HepG2 (cell line): ENCODE data around the gene EPN3. TPM values are rescaled to one million over a fixed set of nuclear protein-coding genes. Genes with fewer than 3 reads are reported as not detected.

Source experiments
- ATAC-seq: fragments of 200-7000 bp; cut with Tn5 transposase; 3 replicates; pipeline ENCODE4 v1.9.1; 2020; ENCODE audit warnings: mild to moderate bottlenecking, moderate library complexity
- BruUV-seq: library from RNA; stranded (reverse); fragments of 400-500 nt; replicated peaks from 2 replicates; lab custom pipeline; 2021; lab: Mats Ljungman, UMichigan
- CTCF ChIA-PET: fragments of 300-600 bp; formaldehyde crosslinking; extraction: SDS; loops from one replicate; lab custom pipeline; 2021; ENCODE audit warnings: low total read pairs, inconsistent platforms, low intra/inter-chr PET ratio; lab: Yijun Ruan, JAX
- POLR2A ChIA-PET: fragments of 350-600 bp; sonication (Branson Sonifier 250); formaldehyde crosslinking; loops from one replicate; lab custom pipeline; 2020; ENCODE audit warnings: antibody characterized with exemption, inconsistent platforms; lab: Yijun Ruan, JAX
- DNase-seq: peaks from one replicate; pipeline ENCODE4 v3.0.0-alpha.2; 2015; ENCODE audit warnings: low spot score
- FAIRE-seq: peaks from 3 replicates; lab custom pipeline; 2011; peaks lifted over from hg19 to GRCh38; lab: Jason Lieb, UNC
- H2AFZ ChIP-seq: one replicate; pipeline ENCODE4 v1.6.1; 2011; ENCODE audit warnings: low read length, inconsistent platforms
- H3K27ac ChIP-seq: fragments of 300-600 bp; 3 replicates; pipeline ENCODE4 v1.8.0; 2011; ENCODE audit warnings: mixed run types, mild to moderate bottlenecking, mixed read lengths, low read length, inconsistent platforms; ENCODE audit not compliant: insufficient read depth; ENCODE audit errors: extremely low read length
- H3K27me3 ChIP-seq, 2 experiments: fragments of 200-600 bp in 1 of 2; 2 replicates in 1 of 2; 3 replicates in 1 of 2; pipeline versions ENCODE4 v1.6.0 to v1.8.0; 2011; ENCODE audit warnings: low read length in 2 of 2, mild to moderate bottlenecking in 2 of 2, moderate library complexity in 2 of 2, inconsistent platforms in 1 of 2; ENCODE audit not compliant: insufficient read depth in 2 of 2, control insufficient read depth in 1 of 2
- H3K36me3 ChIP-seq, 2 experiments: fragments of 200-600 bp in 1 of 2; replicated peaks in 1 of 2; 2 replicates in 1 of 2; 3 replicates in 1 of 2; pipeline versions ENCODE4 v1.5.1 to v1.8.0; 2011; ENCODE audit warnings: low read length in 2 of 2, inconsistent platforms in 1 of 2; ENCODE audit not compliant: insufficient read depth in 2 of 2, control insufficient read depth in 1 of 2
- H3K4me1 ChIP-seq: 2 replicates; pipeline ENCODE4 v1.5.1; 2012; ENCODE audit warnings: low read length, inconsistent platforms; ENCODE audit not compliant: insufficient read depth
- H3K4me2 ChIP-seq: 2 replicates; pipeline ENCODE4 v1.6.0; 2011; ENCODE audit warnings: low read depth, low read length, inconsistent platforms
- H3K4me3 ChIP-seq, 3 experiments: fragments of 200-600 bp in 1 of 3; sonication (generic), shearing (Covaris generic) in 1 of 3; replicated peaks in 1 of 3; 2 replicates each; pipeline ENCODE4 v1.5.1; 2011 to 2016; ENCODE audit warnings: low read length in 3 of 3, inconsistent platforms in 2 of 3, low read depth in 2 of 3, mild to moderate bottlenecking in 2 of 3, control low read depth in 1 of 3, mixed read lengths in 1 of 3; ENCODE audit not compliant: insufficient read depth in 1 of 3
- H3K79me2 ChIP-seq: one replicate; pipeline ENCODE4 v1.6.1; 2011; ENCODE audit warnings: low read length, inconsistent platforms; ENCODE audit not compliant: insufficient read depth
- H3K9ac ChIP-seq: 2 replicates; pipeline ENCODE4 v1.6.0; 2011; ENCODE audit warnings: mild to moderate bottlenecking, low read depth, low read length, inconsistent platforms; ENCODE audit not compliant: insufficient read depth
- H3K9me3 ChIP-seq: 2 replicates; pipeline ENCODE4 v1.5.1; 2012; ENCODE audit warnings: mild to moderate bottlenecking, low read length
- H4K20me1 ChIP-seq: 2 replicates; pipeline ENCODE4 v1.6.0; 2011; ENCODE audit warnings: inconsistent platforms, mild to moderate bottlenecking, low read length, moderate library complexity; ENCODE audit not compliant: insufficient read depth
- AGO1 ChIP-seq: fragments of 200-400 bp; formaldehyde crosslinking; IDR thresholded peaks from 2 replicates; pipeline ENCODE4 v1.6.1; 2017; ENCODE audit warnings: mild to moderate bottlenecking, low read depth, low read length, moderate library complexity; ENCODE audit not compliant: poor library complexity, severe bottlenecking
- ATF7 ChIP-seq, 2 experiments: fragments of 450-650 bp in 1 of 2; sonication (generic) in 1 of 2; formaldehyde crosslinking in 1 of 2; IDR thresholded peaks; 2 replicates each; pipeline versions ENCODE4 v1.4.0 to v1.6.1; 2016 to 2020; ENCODE audit warnings: antibody characterized with exemption in 1 of 2, mild to moderate bottlenecking in 1 of 2, missing genetic modification reagents in 1 of 2
- ETV6 ChIP-seq: sonication (generic); formaldehyde crosslinking; conservative IDR thresholded peaks from 2 replicates; pipeline ENCODE4 v1.4.0; 2020; ENCODE audit warnings: missing genetic modification reagents
- GABPA ChIP-seq, 2 experiments: IDR thresholded peaks; 2 replicates each; pipeline ENCODE4 v1.6.1; 2011 to 2016; ENCODE audit warnings: low read depth in 2 of 2, low read length in 1 of 2, missing biosample characterization in 1 of 2, missing genetic modification characterization in 1 of 2
- GATA4 ChIP-seq: sonication (generic); IDR thresholded peaks from 2 replicates; pipeline ENCODE4 v1.6.1; 2016; ENCODE audit warnings: antibody characterized with exemption, low read depth, borderline replicate concordance
- GTF2F1 ChIP-seq: fragments of 150-350 bp; IDR thresholded peaks from 2 replicates; pipeline ENCODE4 v1.6.1; 2014; ENCODE audit warnings: low read length
- HNRNPK ChIP-seq: fragments of 200-400 bp; formaldehyde crosslinking; IDR thresholded peaks from 2 replicates; pipeline ENCODE4 v1.6.1; 2018; ENCODE audit warnings: low read length, low read depth, moderate library complexity, mild to moderate bottlenecking; ENCODE audit not compliant: poor library complexity, severe bottlenecking
- KMT2A ChIP-seq: sonication (generic); formaldehyde crosslinking; IDR thresholded peaks from 2 replicates; pipeline ENCODE4 v1.4.0; 2020; ENCODE audit warnings: missing genetic modification reagents
- NFE2L1 ChIP-seq: sonication (generic); formaldehyde crosslinking; IDR thresholded peaks from 2 replicates; pipeline ENCODE4 v1.4.0; 2020; ENCODE audit warnings: missing genetic modification reagents, mild to moderate bottlenecking, borderline replicate concordance
- NR2F6 ChIP-seq, 2 experiments: IDR thresholded peaks; 2 replicates each; pipeline ENCODE4 v1.6.1; 2016; ENCODE audit warnings: antibody characterized with exemption in 1 of 2, mild to moderate bottlenecking in 1 of 2
- PAX8 ChIP-seq: sonication (generic); formaldehyde crosslinking; IDR thresholded peaks from 2 replicates; pipeline ENCODE4 v1.8.0; 2022; ENCODE audit warnings: mild to moderate bottlenecking, missing genetic modification reagents, borderline replicate concordance
- SMAD3 ChIP-seq: sonication (generic); formaldehyde crosslinking; IDR thresholded peaks from 2 replicates; pipeline ENCODE4 v1.4.0; 2020; ENCODE audit warnings: missing genetic modification reagents
- THYN1 ChIP-seq: sonication (generic); formaldehyde crosslinking; IDR thresholded peaks from 2 replicates; pipeline ENCODE4 v1.8.1; 2023; ENCODE audit warnings: low read depth, mild to moderate bottlenecking, moderate library complexity, missing genetic modification reagents, borderline replicate concordance
- TRIM24 ChIP-seq: sonication (generic); formaldehyde crosslinking; IDR thresholded peaks from 2 replicates; pipeline ENCODE4 v1.8.0; 2022; ENCODE audit warnings: mild to moderate bottlenecking, missing genetic modification reagents
- ZNF160 ChIP-seq: sonication (generic); formaldehyde crosslinking; IDR thresholded peaks from 2 replicates; pipeline ENCODE4 v1.8.0; 2022; ENCODE audit warnings: mild to moderate bottlenecking, inconsistent platforms, missing genetic modification reagents
- ZNF207 ChIP-seq: fragments of 450-650 bp; IDR thresholded peaks from 2 replicates; pipeline ENCODE4 v1.6.1; 2016; ENCODE audit warnings: antibody characterized with exemption, borderline replicate concordance
- ZNF253 ChIP-seq: sonication (generic); formaldehyde crosslinking; IDR thresholded peaks from 2 replicates; pipeline ENCODE4 v1.8.0; 2022; ENCODE audit warnings: mild to moderate bottlenecking, missing genetic modification reagents, borderline replicate concordance
- ZNF572 ChIP-seq: sonication (generic); formaldehyde crosslinking; IDR thresholded peaks from 2 replicates; pipeline ENCODE4 v1.5.1; 2020; ENCODE audit warnings: mild to moderate bottlenecking, missing genetic modification reagents
- WGBS: methylation state at CpG from one replicate; pipeline ENCODE4 v1.1.6; 2017; ENCODE audit warnings: low lambda C conversion rate; 5-methylcytosine and 5-hydroxymethylcytosine counted together
- in situ Hi-C: cut with HindIII; loops from 2 replicates; pipeline ENCODE4 v1.10.0; 2017; ENCODE audit warnings: low pct_unique_long_range_greater_than_20kb; ENCODE audit not compliant: extremely low pct_ligation_motif_present
- intact Hi-C: fragments of 100-400 bp; cut with micrococcal nuclease; formaldehyde crosslinking; loops from one replicate; pipeline ENCODE4 v1.10.0; 2022; ENCODE audit not compliant: unreplicated experiment
- polyA plus RNA-seq, 8 experiments: library from polyadenylated mRNA; depleted of rRNA in 3 of 8; stranded (reverse) in 7 of 8; unstranded in 1 of 8; fragments of >200 nt; fragmentation: Illumina TruSeq in 4 of 8; extraction: Trizol in 4 of 8; gene quantifications; 2 replicates each; pipeline versions ENCODE4 v1.2.1 to v1.2.3, GENCODE V29; 2011 to 2016; ENCODE audit warnings: low read depth in 4 of 8, missing spikeins in 1 of 8, mixed read lengths in 1 of 8; ENCODE audit not compliant: insufficient read depth in 1 of 8
- total RNA-seq, 5 experiments: library from RNA; depleted of rRNA; stranded (reverse); fragments of >200 nt; fragmentation: Illumina TruSeq; extraction: Trizol; gene quantifications; 2 replicates each; pipeline ENCODE4 v1.2.3, GENCODE V29; 2016; ENCODE audit warnings: low read depth in 1 of 5
- TF ChIP-seq, protein P1 (sequence below): sonication (generic); formaldehyde crosslinking; IDR thresholded peaks from 2 replicates; pipeline ENCODE4 v1.8.0; 2022; ENCODE audit warnings: mild to moderate bottlenecking, missing genetic modification reagents, moderate library complexity
- TF ChIP-seq, protein P2 (sequence below): sonication (generic); formaldehyde crosslinking; IDR thresholded peaks from 2 replicates; pipeline ENCODE4 v1.9.0; 2021; ENCODE audit warnings: missing genetic modification reagents, borderline replicate concordance

The EPN3 gene
- total and polyA plus RNA-seq, 2 of the 13 experiments (the other 11 are each of a cell fraction or from before 2014, with no cell fraction given) = 0.11 to 0.95 TPM

DNA sequence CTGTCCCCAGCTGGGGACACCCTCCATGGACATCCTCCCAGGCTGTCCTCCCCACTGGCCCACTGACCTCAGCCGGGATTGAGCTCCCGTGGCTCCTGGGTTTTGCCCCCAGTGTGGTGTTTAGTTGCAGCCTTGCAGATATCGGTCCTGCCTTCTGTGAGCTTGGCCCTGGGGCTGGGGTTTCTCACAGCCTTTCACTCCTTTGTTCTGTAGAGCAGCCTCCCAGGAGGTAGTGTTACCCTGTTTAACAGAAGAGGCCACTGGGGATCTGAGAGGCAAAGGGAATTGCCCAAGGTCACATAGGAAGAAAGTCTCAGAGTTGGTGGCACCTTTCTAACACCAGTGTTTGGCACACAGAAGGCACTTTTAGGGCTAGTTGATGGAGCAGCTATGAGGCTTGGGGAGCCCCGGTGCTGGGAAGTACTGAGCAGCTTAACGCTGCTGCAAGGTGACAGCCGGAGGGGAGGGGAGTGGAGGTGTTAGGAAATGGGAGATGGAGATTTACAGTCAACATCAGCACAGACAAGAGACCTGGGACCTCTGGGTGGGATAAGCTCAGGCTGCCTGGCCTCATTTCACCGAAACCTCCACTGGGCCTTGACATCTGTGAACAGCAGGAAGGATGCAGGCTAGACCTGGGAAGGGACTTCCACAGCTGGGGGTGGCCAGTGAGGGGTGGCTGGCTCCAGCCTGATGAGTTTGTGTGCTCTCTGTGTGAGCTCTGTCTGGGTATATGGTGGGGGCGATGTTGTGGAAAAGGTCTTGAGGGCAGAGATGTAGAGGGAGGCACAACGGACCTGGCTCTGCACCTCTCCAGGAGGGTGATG, 54.1 kb downstream of the EPN3 start:
- H3K4me1 ChIP-seq = peaks cover 18% of the 10 kb centered on the region
- no peak for DNase-seq
- FAIRE-seq = no peak
- no peaks in the 10 kb centered on the region for H3K79me2 ChIP-seq
- 42% methylated on average over 9 of the region's 9 CpGs for WGBS
- BruUV-seq = no TSS peak
- no peaks in the 10 kb centered on the region for H3K9me3 ChIP-seq
- in situ Hi-C loops (no loop called here), intact Hi-C loops (no loop called here)
- peaks cover 35 to 96% of the 10 kb centered on the region in 2 experiments for H3K27me3 ChIP-seq
- CTCF ChIA-PET = no interaction called here
- no peak overlapping the region for H2AFZ ChIP-seq
- no peak for ATAC-seq
- no peak overlapping the region for H3K4me2 ChIP-seq
- POLR2A ChIA-PET = no interaction called here
- no peak for TF ChIP-seq NFE2L1 (CRISPR knock-in tag)
- no peak for TF ChIP-seq HNRNPK
- TF ChIP-seq THYN1 (CRISPR knock-in tag) = no peak
- TF ChIP-seq TRIM24 (CRISPR knock-in tag) = no peak
- no peak for TF ChIP-seq PAX8
- TF ChIP-seq KMT2A (CRISPR knock-in tag) = no peak
- TF ChIP-seq ATF7 (IDR thresholded peaks at IDR 0.05) = no peak
- no peak for TF ChIP-seq ATF7 (CRISPR knock-in tag; IDR thresholded peaks at IDR 0.05)
- no peak for TF ChIP-seq GABPA (IDR thresholded peaks at IDR 0.05; ENCODE audit: low read depth, low read length)
- TF ChIP-seq GABPA (CRISPR knock-in tag; IDR thresholded peaks at IDR 0.05; ENCODE audit: low read depth) = no peak
- TF ChIP-seq NR2F6 (IDR thresholded peaks at IDR 0.05) = no peak
- no peak for TF ChIP-seq NR2F6 (CRISPR knock-in tag; IDR thresholded peaks at IDR 0.05)
- no peak for TF ChIP-seq ZNF572 (CRISPR knock-in tag)
- TF ChIP-seq, protein P1, sequence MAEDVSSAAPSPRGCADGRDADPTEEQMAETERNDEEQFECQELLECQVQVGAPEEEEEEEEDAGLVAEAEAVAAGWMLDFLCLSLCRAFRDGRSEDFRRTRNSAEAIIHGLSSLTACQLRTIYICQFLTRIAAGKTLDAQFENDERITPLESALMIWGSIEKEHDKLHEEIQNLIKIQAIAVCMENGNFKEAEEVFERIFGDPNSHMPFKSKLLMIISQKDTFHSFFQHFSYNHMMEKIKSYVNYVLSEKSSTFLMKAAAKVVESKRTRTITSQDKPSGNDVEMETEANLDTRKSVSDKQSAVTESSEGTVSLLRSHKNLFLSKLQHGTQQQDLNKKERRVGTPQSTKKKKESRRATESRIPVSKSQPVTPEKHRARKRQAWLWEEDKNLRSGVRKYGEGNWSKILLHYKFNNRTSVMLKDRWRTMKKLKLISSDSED (CRISPR knock-in tag) = no peak
- TF ChIP-seq ZNF160 (CRISPR knock-in tag) = no peak
- no peak for TF ChIP-seq ZNF207
- TF ChIP-seq GATA4 = no peak
- TF ChIP-seq AGO1 = no peak
- TF ChIP-seq GTF2F1 = no peak
- no peak for TF ChIP-seq SMAD3
- TF ChIP-seq ZNF253 (CRISPR knock-in tag) = no peak
- TF ChIP-seq ETV6 (CRISPR knock-in tag) = no peak
- TF ChIP-seq, protein P2, sequence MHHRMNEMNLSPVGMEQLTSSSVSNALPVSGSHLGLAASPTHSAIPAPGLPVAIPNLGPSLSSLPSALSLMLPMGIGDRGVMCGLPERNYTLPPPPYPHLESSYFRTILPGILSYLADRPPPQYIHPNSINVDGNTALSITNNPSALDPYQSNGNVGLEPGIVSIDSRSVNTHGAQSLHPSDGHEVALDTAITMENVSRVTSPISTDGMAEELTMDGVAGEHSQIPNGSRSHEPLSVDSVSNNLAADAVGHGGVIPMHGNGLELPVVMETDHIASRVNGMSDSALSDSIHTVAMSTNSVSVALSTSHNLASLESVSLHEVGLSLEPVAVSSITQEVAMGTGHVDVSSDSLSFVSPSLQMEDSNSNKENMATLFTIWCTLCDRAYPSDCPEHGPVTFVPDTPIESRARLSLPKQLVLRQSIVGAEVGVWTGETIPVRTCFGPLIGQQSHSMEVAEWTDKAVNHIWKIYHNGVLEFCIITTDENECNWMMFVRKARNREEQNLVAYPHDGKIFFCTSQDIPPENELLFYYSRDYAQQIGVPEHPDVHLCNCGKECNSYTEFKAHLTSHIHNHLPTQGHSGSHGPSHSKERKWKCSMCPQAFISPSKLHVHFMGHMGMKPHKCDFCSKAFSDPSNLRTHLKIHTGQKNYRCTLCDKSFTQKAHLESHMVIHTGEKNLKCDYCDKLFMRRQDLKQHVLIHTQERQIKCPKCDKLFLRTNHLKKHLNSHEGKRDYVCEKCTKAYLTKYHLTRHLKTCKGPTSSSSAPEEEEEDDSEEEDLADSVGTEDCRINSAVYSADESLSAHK = no peak
- H3K36me3 ChIP-seq = no peaks in the 10 kb centered on the region
- H4K20me1 ChIP-seq = no peaks in the 10 kb centered on the region
- H3K4me3 ChIP-seq = no peak overlapping the region
- H3K27ac ChIP-seq = no peak overlapping the region
- H3K9ac ChIP-seq = no peak overlapping the region
